Measurements from ENCODE around the gene MTCH2.
"Not testable (repeated sequence)": the region's sequence is repeated elsewhere in the genome, so short reads cannot be mapped to it uniquely, and the experiment has no call there.

Gene MTCH2

DNA sequence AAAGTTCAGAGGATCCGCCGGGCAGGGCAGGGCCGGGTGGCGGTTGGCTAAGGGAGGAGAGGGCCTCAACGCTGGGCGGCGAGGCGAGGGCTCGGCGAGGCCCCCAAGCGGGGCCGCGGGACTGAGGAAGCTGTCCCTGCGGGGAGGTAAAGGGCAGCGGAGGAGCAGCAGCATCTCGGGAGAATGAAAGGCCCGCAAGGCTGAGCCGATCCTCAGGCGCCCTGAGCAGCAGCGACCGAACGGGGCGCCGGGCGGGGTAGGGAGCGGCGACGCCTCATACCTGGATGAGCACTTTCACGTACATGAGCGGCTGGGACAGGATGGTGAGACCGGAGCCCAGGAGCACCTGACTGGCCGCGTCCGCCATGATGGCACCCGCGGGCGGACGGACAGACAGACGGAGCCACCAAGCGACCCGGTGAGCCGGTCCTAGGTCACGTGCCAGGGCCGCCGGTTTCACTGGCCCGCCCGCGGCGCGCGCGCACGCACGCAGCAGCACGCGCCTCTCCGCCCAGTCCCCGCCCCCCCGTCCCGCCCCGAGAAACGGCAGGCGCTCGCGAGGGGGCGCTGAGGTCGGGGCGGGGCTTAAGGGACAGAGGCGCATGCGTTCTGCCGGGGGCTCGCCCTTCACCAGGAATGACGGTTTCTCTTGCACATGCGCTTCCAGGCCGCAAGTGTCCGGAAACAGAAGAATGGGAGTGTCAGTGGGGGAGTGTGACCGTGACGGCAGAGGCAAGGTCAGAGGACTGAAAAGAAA lies at the start of gene MTCH2:
Gene MTCH2 (minus strand): TSS at position 461 of the 757 bp plus-strand sequence. CDS start 94 bp downstream, at position 367.
- no CpG with 5 or more reads among the region's 78 CpGs for WGBS (ENCODE audit: insufficient coverage, insufficient read length)
- H3K4me1 ChIP-seq (ENCODE audit: control insufficient read depth, insufficient read depth, low read length) = no peaks in the 10 kb centered on the region
- H3K27ac ChIP-seq (ENCODE audit: low read length) = no peak within 1 kb of the TSS
- no peaks in the 10 kb centered on the region for H3K9me3 ChIP-seq (ENCODE audit: control insufficient read depth, insufficient read depth, low read length)
- DNase-seq (ENCODE audit: low read depth, low spot score) = peak; percentile 88
- no peaks in the 10 kb centered on the region for H3K27me3 ChIP-seq (ENCODE audit: control insufficient read depth, insufficient read depth, low read length)
- peak within 1 kb of the TSS; percentile 91 for H3K4me3 ChIP-seq (ENCODE audit: low read length)
- H3K36me3 ChIP-seq (ENCODE audit: control insufficient read depth, insufficient read depth, low read length) = peaks cover 2% of the 10 kb centered on the region; the same call in 1 of the 2 replicates

DNA sequence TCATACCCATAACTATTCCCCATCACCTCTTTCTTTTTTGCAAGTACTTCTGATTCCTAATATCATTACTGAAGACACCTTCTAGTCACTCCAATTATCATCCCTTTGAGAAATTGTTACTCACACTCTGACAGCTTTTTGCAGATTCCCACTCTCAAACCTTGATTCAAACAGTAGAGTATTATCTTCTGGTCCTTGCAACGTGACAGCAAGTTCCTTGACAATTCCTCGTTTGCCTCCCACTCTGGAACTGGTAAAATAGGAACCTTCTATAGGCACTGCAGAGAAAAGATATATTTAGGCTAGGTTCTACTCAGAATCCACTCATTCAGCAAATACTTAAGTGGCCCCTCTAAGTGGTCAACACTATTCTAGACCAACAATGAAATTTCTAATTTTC lies 49.6 kb upstream of the MTCH2 start:
- Histone ChIP-seq H3K9me3 (ENCODE audit: control insufficient read depth, insufficient read depth, low read length) (no peaks in the 10 kb centered on the region), H3K27ac (ENCODE audit: low read length) (no peak overlapping the region), H3K27me3 (ENCODE audit: control insufficient read depth, insufficient read depth, low read length) (no peaks in the 10 kb centered on the region), H3K36me3 (ENCODE audit: control insufficient read depth, insufficient read depth, low read length) (no peaks in the 10 kb centered on the region), H3K4me3 (ENCODE audit: low read length) (no peak overlapping the region), H3K4me1 (ENCODE audit: control insufficient read depth, insufficient read depth, low read length) (no peaks in the 10 kb centered on the region)
- WGBS (ENCODE audit: insufficient coverage, insufficient read length) = no CpG with 5 or more reads among the region's 2 CpGs
- no peak for DNase-seq (ENCODE audit: low read depth, low spot score)

DNA sequence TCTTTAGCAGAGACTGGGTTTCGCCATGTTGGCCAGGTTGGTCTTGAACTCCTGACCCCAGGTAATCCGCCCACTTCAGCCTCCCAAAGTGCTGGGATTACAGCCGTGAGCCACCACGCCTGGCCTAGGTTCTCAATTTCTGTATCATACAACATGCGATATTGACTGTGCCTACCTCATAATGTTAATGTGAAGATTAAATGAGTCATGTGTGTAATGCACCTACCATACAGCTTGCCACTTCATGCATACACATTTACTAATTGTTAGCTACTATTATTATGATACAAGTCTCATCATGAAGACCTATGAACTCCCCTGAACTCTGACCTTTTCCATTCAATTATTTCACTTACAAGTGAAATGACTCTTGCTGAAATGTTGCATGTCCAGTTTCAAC lies 47.1 kb upstream of the MTCH2 start:
- no peaks in the 10 kb centered on the region for H3K9me3 ChIP-seq (ENCODE audit: control insufficient read depth, insufficient read depth, low read length)
- DNase-seq (ENCODE audit: low read depth, low spot score) = no peak
- no peaks in the 10 kb centered on the region for H3K4me1 ChIP-seq (ENCODE audit: control insufficient read depth, insufficient read depth, low read length)
- H3K36me3 ChIP-seq (ENCODE audit: control insufficient read depth, insufficient read depth, low read length) = no peaks in the 10 kb centered on the region
- H3K27ac ChIP-seq (ENCODE audit: low read length) = no peak overlapping the region
- WGBS (ENCODE audit: insufficient coverage, insufficient read length) = no CpG with 5 or more reads among the region's 5 CpGs
- H3K27me3 ChIP-seq (ENCODE audit: control insufficient read depth, insufficient read depth, low read length) = no peaks in the 10 kb centered on the region
- no peak overlapping the region for H3K4me3 ChIP-seq (ENCODE audit: low read length)

DNA sequence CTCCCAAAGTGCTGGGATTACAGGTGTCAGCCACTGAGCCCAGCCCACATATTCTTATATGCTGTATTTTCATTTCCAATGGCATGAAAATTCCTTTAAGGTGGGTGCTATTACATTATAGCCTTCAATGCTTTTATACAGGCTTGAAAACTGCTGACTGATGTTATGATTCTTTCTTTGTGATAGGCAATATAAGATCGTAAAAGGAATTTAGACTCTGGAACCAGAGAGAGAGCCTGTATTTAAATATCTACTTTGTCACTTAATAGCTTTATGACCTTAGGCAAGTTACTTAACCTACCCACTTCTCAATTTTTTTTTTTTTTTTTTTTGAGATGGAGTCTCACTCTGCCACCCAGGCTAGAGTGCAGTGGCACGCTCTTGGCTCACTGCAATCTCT lies 46.6 kb upstream of the MTCH2 start:
- Histone ChIP-seq H3K4me3 (ENCODE audit: low read length) (no peak overlapping the region), H3K27ac (ENCODE audit: low read length) (no peak overlapping the region), H3K9me3 (ENCODE audit: control insufficient read depth, insufficient read depth, low read length) (no peaks in the 10 kb centered on the region), H3K27me3 (ENCODE audit: control insufficient read depth, insufficient read depth, low read length) (no peaks in the 10 kb centered on the region), H3K36me3 (ENCODE audit: control insufficient read depth, insufficient read depth, low read length) (no peaks in the 10 kb centered on the region), H3K4me1 (ENCODE audit: control insufficient read depth, insufficient read depth, low read length) (no peaks in the 10 kb centered on the region)
- DNase-seq (ENCODE audit: low read depth, low spot score) = no peak
- WGBS (ENCODE audit: insufficient coverage, insufficient read length) = no CpG with 5 or more reads among the region's 2 CpGs

DNA sequence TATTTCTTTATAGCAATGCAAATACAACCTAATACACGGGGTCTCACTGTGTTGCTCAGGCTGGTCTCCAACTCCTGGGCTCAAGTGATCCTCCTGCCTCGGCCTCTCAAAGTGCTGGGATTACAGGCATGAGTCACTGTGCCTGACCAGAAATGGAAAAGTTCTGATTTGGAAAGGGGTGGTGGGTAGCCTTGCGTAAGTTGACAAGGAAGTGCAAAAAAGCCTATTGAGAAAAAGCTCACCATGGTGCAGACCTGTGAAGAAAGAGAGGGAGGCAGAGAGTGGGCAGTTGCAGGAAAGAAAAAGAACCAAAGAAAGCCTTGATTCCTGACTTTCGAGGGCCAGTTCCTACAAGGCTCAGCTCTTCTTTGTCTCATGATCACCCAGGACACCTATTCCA lies 45.8 kb upstream of the MTCH2 start:
- no peak overlapping the region for H3K4me3 ChIP-seq (ENCODE audit: low read length)
- no CpG with 5 or more reads among the region's 4 CpGs for WGBS (ENCODE audit: insufficient coverage, insufficient read length)
- H3K36me3 ChIP-seq (ENCODE audit: control insufficient read depth, insufficient read depth, low read length) = no peaks in the 10 kb centered on the region
- no peaks in the 10 kb centered on the region for H3K4me1 ChIP-seq (ENCODE audit: control insufficient read depth, insufficient read depth, low read length)
- DNase-seq (ENCODE audit: low read depth, low spot score) = no peak
- no peaks in the 10 kb centered on the region for H3K27me3 ChIP-seq (ENCODE audit: control insufficient read depth, insufficient read depth, low read length)
- H3K9me3 ChIP-seq (ENCODE audit: control insufficient read depth, insufficient read depth, low read length) = no peaks in the 10 kb centered on the region
- no peak overlapping the region for H3K27ac ChIP-seq (ENCODE audit: low read length)

DNA sequence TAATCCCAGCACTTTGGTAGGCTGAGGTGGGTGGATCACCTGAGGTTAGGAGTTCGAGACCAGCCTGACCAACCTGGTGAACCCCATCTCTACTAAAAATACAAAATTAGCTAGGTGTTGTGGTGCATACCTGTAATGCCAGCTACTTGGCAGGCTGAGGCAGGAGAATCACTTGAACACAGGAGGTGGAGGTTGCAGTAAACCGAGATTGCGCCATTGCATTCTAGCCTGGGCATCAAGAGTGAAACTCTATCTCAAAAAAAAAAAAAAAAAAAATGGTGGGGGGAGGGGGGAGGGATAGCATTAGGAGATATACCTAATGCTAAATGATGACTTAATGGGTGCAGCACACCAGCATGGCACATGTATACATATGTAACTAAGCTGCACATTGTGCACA lies 44.3 kb upstream of the MTCH2 start:
- H3K36me3 ChIP-seq (ENCODE audit: control insufficient read depth, insufficient read depth, low read length); DNase-seq (ENCODE audit: low read depth, low spot score); H3K4me3 ChIP-seq (ENCODE audit: low read length); H3K4me1 ChIP-seq (ENCODE audit: control insufficient read depth, insufficient read depth, low read length); H3K27ac ChIP-seq (ENCODE audit: low read length); H3K27me3 ChIP-seq (ENCODE audit: control insufficient read depth, insufficient read depth, low read length); H3K9me3 ChIP-seq (ENCODE audit: control insufficient read depth, insufficient read depth, low read length): not testable (repeated sequence)
- no CpG with 5 or more reads among the region's 3 CpGs for WGBS (ENCODE audit: insufficient coverage, insufficient read length)

DNA sequence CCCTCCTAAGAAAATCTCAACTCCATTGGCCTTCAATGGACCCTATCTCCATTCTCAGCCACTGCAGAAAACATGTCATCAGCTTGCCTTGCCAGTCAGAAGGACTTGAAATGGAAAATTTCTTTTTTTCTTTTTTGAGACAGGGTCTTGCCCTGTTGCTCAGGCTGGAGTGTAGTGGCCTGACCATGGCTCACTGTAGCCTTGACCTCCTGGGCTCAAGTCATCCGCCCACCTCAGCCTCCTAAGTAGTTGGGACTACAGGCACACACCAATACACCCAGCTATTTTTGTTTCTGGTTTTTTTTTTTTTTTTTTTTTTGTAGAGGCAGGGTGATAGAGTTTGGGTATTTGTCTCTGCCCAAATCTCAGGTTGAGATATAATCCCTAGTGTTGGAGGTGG lies 43.8 kb upstream of the MTCH2 start:
- no CpG with 5 or more reads among the region's 1 CpG for WGBS (ENCODE audit: insufficient coverage, insufficient read length)

DNA sequence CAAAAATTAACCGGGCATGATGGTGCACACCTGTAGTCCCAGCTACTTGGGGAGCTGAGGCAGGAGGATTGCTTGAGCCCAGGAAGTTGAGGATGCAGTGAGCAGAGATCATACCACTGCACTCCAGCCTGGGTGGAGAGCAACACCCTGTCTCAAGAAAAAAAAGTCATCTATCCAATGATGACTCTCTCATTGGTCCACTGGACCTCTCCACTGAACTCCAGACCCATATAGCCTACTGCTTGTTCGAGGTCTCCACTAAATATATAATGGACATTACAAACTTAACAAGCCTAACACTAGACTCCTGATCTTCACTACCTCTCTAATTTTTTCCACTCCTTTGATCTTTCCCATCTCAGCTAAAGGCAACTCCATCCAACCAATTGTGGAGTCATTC lies 33.5 kb upstream of the MTCH2 start:
- WGBS (ENCODE audit: insufficient coverage, insufficient read length) = no CpG with 5 or more reads among the region's 2 CpGs

More for the DNA sequence above, 43.8 kb upstream of the MTCH2 start:
- Histone ChIP-seq H3K4me1 (ENCODE audit: control insufficient read depth, insufficient read depth, low read length) (no peaks in the 10 kb centered on the region), H3K36me3 (ENCODE audit: control insufficient read depth, insufficient read depth, low read length) (no peaks in the 10 kb centered on the region), H3K9me3 (ENCODE audit: control insufficient read depth, insufficient read depth, low read length) (no peaks in the 10 kb centered on the region), H3K27ac (ENCODE audit: low read length) (no peak overlapping the region), H3K4me3 (ENCODE audit: low read length) (no peak overlapping the region), H3K27me3 (ENCODE audit: control insufficient read depth, insufficient read depth, low read length) (no peaks in the 10 kb centered on the region)
- DNase-seq (ENCODE audit: low read depth, low spot score) = no peak

DNA sequence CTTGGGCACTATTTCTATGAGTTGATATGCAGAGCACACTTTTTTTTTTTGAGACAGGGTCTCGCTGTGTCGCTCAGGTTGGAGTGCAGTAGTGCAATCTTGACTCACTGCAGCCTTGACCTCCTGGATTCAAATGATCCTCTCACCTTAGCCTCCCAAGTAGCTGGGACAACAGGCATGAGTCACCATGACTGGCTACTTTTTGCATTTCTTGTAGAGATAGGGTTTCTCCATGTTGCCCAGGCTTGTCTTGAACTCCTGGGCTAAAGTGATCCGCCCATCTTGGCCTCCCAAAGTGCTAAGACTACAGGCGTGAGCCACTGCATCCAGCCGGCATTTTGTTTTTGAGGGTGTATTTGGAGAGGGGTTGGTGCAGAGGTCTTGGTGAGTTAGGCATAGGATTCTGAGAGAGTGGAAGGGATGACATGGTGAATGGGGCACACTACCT lies 29.9 kb upstream of the MTCH2 start:
- Histone ChIP-seq H3K36me3 (ENCODE audit: control insufficient read depth, insufficient read depth, low read length) (no peaks in the 10 kb centered on the region), H3K9me3 (ENCODE audit: control insufficient read depth, insufficient read depth, low read length) (no peaks in the 10 kb centered on the region), H3K27ac (ENCODE audit: low read length) (no peak overlapping the region), H3K4me1 (ENCODE audit: control insufficient read depth, insufficient read depth, low read length) (no peaks in the 10 kb centered on the region), H3K27me3 (ENCODE audit: control insufficient read depth, insufficient read depth, low read length) (no peaks in the 10 kb centered on the region), H3K4me3 (ENCODE audit: low read length) (no peak overlapping the region)
- no peak for DNase-seq (ENCODE audit: low read depth, low spot score)
- WGBS (ENCODE audit: insufficient coverage, insufficient read length) = no CpG with 5 or more reads among the region's 5 CpGs

More for the DNA sequence above, 33.5 kb upstream of the MTCH2 start:
- H3K4me3 ChIP-seq (ENCODE audit: low read length) = no peak overlapping the region
- H3K9me3 ChIP-seq (ENCODE audit: control insufficient read depth, insufficient read depth, low read length) = no peaks in the 10 kb centered on the region
- DNase-seq (ENCODE audit: low read depth, low spot score) = no peak
- H3K27ac ChIP-seq (ENCODE audit: low read length) = no peak overlapping the region
- H3K27me3 ChIP-seq (ENCODE audit: control insufficient read depth, insufficient read depth, low read length) = no peaks in the 10 kb centered on the region
- H3K4me1 ChIP-seq (ENCODE audit: control insufficient read depth, insufficient read depth, low read length) = no peaks in the 10 kb centered on the region
- no peaks in the 10 kb centered on the region for H3K36me3 ChIP-seq (ENCODE audit: control insufficient read depth, insufficient read depth, low read length)

DNA sequence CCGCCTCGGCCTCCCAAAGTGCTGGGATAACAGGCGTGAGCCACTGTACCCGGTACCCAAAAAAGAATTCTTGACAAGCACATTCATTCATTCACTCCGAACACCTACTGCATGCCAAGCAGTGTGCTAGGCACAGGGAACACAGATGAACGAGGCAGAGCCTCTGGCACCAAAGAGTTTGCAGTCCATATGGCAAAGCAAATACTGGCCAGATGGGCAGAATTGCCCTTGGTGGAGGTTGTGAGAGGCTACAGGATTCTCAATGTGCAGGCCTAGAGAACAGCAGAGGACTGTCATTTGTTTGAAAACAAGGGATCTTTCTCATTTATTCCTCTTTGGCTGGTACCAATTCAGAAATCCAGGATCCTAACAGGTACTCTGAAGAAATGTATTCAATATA lies 27.5 kb upstream of the MTCH2 start:
- H3K27me3 ChIP-seq (ENCODE audit: control insufficient read depth, insufficient read depth, low read length) = no peaks in the 10 kb centered on the region
- no peak overlapping the region for H3K27ac ChIP-seq (ENCODE audit: low read length)
- WGBS (ENCODE audit: insufficient coverage, insufficient read length) = no CpG with 5 or more reads among the region's 6 CpGs
- no peaks in the 10 kb centered on the region for H3K36me3 ChIP-seq (ENCODE audit: control insufficient read depth, insufficient read depth, low read length)
- no peaks in the 10 kb centered on the region for H3K4me1 ChIP-seq (ENCODE audit: control insufficient read depth, insufficient read depth, low read length)
- no peak overlapping the region for H3K4me3 ChIP-seq (ENCODE audit: low read length)
- no peaks in the 10 kb centered on the region for H3K9me3 ChIP-seq (ENCODE audit: control insufficient read depth, insufficient read depth, low read length)
- no peak for DNase-seq (ENCODE audit: low read depth, low spot score)

DNA sequence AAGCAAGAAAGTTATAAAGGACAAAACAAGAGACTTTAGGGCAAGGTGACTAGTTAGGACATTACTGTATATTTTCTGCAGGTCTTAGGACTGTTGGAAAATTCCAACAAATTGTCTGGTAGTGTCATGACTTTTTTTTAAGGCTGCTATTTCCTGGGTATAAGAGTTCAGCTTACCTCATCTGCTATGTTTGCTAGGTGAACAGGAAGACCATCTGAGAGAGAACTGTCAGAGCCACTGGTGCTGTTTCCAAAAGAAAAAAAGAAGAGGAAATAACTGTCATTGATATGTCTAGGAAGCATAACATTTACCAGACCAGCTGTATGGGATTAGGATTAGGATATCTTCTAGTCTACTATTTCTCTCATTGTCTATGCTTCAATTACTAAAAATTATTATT lies 26.3 kb upstream of the MTCH2 start:
- no peaks in the 10 kb centered on the region for H3K27me3 ChIP-seq (ENCODE audit: control insufficient read depth, insufficient read depth, low read length)
- H3K9me3 ChIP-seq (ENCODE audit: control insufficient read depth, insufficient read depth, low read length) = no peaks in the 10 kb centered on the region
- H3K27ac ChIP-seq (ENCODE audit: low read length) = no peak overlapping the region
- no peaks in the 10 kb centered on the region for H3K36me3 ChIP-seq (ENCODE audit: control insufficient read depth, insufficient read depth, low read length)
- no peaks in the 10 kb centered on the region for H3K4me1 ChIP-seq (ENCODE audit: control insufficient read depth, insufficient read depth, low read length)
- H3K4me3 ChIP-seq (ENCODE audit: low read length) = no peak overlapping the region
- no peak for DNase-seq (ENCODE audit: low read depth, low spot score)

All from iPS DF 6.9 (cell line).